Activated CD8-positive, alpha-beta memory T cell treated with anti-CD3 and anti-CD28 coated beads, Interleukin-2, amount 50 U/mL, for 4 hours (primary cell): ENCODE data around the gene CLEC4E.
A peak's percentile ranks its signal among the peaks of the same experiment; 100 is the strongest.
"Not testable (repeated sequence)": the region's sequence is repeated elsewhere in the genome, so short reads cannot be mapped to it uniquely, and the experiment has no call there.

ENCODE experiments used
- DNase-seq: peaks from one replicate; pipeline ENCODE4 v3.0.0-alpha.2; 2020

CLEC4E gene

GRCh38 chr12:8540831-8541230, at the start of gene CLEC4E:
Gene CLEC4E (minus strand): TSS chr12:8540905. CDS start chr12:8540797, 108 bp downstream.
- DNase-seq, result not testable (repeated sequence)

GRCh38 chr12:8589679-8590078, 49.0 kb upstream of the CLEC4E start:
- DNase-seq, result no peak

- DNase-seq, result not testable (repeated sequence)
Measured at GRCh38 chr12:8584478-8584877, 43.8 kb upstream of the CLEC4E start.

GRCh38 chr12:8584004-8584403, 43.3 kb upstream of the CLEC4E start:
- DNase-seq, result no peak

- DNase-seq, result no peak
Measured at GRCh38 chr12:8581098-8581784, 40.5 kb upstream of the CLEC4E start.

- no peak for DNase-seq
Measured at GRCh38 chr12:8577879-8578278, 37.2 kb upstream of the CLEC4E start.

GRCh38 chr12:8572507-8572906, 31.8 kb upstream of the CLEC4E start:
- no peak for DNase-seq

GRCh38 chr12:8566525-8566924, 25.8 kb upstream of the CLEC4E start:
- no peak for DNase-seq

- not testable (repeated sequence) for DNase-seq
Measured at GRCh38 chr12:8566052-8566451, 25.3 kb upstream of the CLEC4E start.

GRCh38 chr12:8564656-8565055, 24.0 kb upstream of the CLEC4E start:
- no peak for DNase-seq

GRCh38 chr12:8563356-8563755, 22.7 kb upstream of the CLEC4E start:
- DNase-seq, result no peak

- DNase-seq, result no peak
Measured at GRCh38 chr12:8562310-8562709, 21.6 kb upstream of the CLEC4E start.

- no peak for DNase-seq
Measured at GRCh38 chr12:8561011-8561410, 20.3 kb upstream of the CLEC4E start.

- no peak for DNase-seq
Measured at GRCh38 chr12:8559676-8560075, 19.0 kb upstream of the CLEC4E start.

- no peak for DNase-seq
Measured at GRCh38 chr12:8556531-8557097, 15.9 kb upstream of the CLEC4E start.

GRCh38 chr12:8554451-8555195, 13.9 kb upstream of the CLEC4E start:
- DNase-seq, result no peak

GRCh38 chr12:8553088-8553627, 12.5 kb upstream of the CLEC4E start:
- no peak for DNase-seq

- DNase-seq, result no peak
Measured at GRCh38 chr12:8549381-8549780, 8.7 kb upstream of the CLEC4E start.

GRCh38 chr12:8548192-8548591, 7.5 kb upstream of the CLEC4E start:
- no peak for DNase-seq

- no peak for DNase-seq
Measured at GRCh38 chr12:8547645-8548044, 6.9 kb upstream of the CLEC4E start.

GRCh38 chr12:8546591-8546990, 5.9 kb upstream of the CLEC4E start:
- no peak for DNase-seq

- peak; percentile 71 for DNase-seq
Measured at GRCh38 chr12:8544295-8544694, 3.6 kb upstream of the CLEC4E start.

- no peak for DNase-seq
Measured at GRCh38 chr12:8541562-8541961, 857 bp upstream of the CLEC4E start.

- not testable (repeated sequence) for DNase-seq
Measured at GRCh38 chr12:8537820-8538219, 2.9 kb downstream of the CLEC4E start.
